Endothelial cell of hepatic sinusoid (primary cell): ENCODE measurements around the gene ADI1.

Experiments
- in situ Hi-C: cut with HindIII; loops from 2 replicates; pipeline ENCODE4 v1.10.0; 2017; ENCODE audit warnings: low sequenced_read_pairs

The ADI1 gene

DNA sequence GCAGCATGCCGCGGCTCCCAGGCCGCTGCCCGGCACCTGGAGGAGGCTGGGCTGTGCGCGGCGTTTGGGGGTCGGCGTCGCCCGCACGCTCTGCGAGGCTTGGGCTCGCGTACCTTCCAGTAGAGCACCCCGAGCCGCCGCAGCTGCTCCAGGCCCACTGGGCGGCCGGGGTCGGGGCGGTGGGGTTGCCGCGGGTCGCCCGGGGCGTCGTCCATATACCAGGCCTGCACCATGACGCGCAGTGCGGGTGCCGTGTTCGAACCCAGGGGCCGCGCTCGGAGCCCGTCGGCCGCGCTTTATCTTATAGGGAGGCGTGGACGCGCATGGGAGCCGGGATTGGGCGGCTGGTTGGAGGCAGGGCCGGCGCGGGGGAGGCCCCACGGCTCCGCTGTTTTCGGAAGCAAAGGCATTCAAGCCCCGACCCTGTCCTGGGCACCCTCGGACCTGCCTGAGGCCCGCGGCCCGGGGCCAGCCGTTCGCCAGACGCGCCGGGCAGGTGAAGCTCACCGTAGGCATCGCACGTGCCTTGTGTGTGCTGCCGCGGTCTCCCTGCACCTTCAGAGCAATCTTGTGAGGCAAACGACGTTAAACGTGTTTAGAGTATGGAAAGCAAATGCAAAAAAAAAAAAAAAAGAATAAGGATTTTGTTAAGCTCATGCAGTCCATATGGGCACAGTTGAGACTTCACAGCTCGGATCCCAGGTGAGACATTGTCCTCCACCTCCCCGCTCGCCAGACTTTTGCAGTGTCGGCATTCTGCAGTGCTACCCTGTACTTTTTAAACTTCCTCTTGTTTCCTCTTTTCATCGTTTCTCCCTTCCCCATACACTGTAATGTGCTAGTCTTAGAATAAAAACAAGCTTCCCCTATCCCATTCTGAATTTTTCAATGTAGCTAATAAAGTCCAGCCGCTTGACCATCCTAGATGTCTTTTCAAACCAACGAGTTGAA, at the start of gene ADI1:
TSS of gene ADI1 (minus strand) at position 277 of the 951 bp plus-strand sequence. CDS start at position 233, 44 bp downstream.
- in situ Hi-C loops, result no loop called here

DNA sequence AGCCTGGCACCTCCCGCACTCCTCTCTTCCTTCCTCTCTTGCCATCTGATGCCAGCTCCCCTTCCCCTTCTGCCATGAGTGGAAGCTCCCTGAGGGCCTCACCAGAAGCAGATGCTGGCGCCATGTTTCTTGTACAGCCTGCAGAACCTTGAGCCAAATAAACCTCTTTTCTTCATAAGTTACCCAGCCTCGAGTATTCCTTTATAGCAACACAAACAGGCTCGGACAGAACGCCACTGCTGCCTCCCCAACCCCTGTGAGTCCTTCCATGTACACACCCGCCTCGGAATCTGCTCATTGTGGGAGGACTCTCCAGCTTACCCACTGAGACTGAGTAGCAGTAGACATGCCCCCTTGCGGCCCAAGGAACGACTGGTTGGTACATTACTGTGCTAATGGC, 47.5 kb upstream of the ADI1 start:
- in situ Hi-C loops, result no loop called here

DNA sequence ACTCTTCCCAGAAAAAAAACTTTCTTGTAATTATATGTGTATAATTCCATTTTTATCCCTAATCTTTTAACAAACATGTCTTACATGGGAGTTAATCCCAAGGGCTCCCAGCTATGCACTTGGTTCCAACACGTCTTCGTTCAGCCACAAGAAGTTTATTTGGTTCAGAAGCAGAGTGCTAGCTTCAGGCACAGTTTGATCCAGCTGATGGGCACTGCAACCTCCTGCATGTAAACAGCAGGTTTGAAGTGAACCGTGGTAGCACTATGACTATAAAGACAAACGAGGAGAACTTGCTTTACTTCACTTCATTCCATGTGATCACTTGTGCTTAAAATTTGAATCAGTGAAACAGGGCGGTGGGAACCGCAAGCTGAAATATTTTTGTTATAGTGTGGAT, 45.8 kb upstream of the ADI1 start:
- in situ Hi-C loops, result no loop called here

DNA sequence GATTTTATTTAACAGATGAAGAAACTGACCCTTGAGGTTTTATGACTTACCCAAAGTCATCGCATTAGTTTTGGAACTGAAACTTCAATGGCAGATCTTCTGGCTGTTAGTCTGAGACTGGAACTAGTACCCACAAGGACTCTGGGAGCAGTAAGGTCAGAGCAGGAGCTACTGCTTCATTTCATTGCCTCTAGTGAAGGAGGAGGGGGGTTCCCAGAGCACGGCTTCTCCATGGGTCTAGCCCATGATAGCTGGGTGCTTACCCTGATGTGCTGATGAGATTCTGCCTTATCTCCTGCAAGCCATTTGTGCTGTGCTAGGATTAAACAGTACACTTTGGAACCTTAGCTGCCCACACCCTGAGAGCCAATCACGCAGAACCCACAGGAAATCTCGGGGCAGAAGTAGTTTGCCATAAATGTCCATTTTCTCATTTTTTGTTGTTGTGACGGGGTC, 44.2 kb upstream of the ADI1 start:
- in situ Hi-C loops, result no loop called here

- in situ Hi-C loops, result no loop called here
These were observed 39.1 kb upstream of the ADI1 start, which contains the start of gene RNASEH1 for GRCh38 chr2:3558205-3559014. TSS of gene RNASEH1 (minus strand) at chr2:3558333. CDS start at chr2:3558260, 73 bp downstream.

DNA sequence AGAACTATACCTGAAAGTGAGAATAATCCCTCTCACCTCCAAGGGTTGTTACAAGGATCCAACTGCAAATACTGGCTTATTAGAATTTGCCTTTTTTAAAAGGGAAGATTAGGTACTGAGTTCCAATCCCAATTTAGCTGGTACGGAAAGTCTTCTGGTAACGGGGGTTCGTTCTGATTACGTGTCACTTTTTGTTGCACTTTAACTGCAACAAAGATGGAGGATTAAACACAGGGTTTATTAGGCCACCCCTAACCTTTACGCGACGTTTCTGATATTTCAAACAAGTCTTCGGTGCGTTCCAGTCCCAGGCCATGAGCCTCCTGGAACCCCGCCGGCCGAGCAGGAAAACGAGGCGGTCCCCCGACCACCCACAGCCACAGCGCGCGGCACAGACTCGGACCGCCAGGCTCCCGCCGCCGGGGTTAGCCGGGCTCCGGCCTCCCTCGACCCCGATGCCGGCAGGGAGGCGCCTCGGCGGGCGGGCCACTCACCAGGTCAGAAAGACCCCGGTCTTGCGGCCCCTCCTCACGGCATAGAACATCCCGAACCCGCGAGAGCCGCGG, 38.4 kb upstream of the ADI1 start:
- in situ Hi-C loops, result no loop called here

DNA sequence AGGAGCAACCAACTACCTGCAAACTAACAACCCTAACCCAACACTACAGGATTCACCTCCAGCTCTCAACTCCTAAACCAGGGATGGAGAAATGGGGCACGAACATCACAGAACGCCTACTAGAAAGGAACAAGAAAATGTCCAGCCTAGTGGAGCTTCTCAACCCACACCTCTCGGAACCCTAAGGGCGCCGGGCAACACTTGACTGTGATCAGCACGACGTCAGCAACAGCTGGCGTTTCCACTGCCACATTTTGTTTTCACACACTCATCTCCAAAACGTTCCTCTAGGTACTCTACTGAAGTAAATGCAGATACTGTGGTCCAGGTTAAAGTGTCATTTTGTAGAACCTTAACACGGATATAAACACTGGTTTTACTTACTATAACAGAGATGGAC, 34.6 kb upstream of the ADI1 start:
- in situ Hi-C loops, result no loop called here

DNA sequence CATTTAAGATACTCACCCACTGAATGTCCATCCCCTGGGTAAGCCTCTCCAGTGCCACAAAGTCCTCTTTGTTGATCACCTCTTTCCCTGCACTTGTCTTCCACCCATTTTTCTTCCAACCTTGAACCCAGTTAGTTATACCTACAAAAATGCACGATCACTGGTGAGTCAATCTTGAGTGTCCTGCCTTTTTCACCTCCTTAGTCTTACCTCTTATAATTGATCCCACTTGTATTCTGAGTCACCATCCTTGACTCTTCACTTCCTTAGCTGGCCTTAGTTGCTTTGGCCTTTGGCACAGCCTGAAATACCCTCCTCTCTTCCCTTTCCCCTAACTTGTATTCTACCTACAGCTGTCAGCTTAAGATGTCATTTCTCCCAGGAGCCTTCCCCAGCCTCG, 28.6 kb upstream of the ADI1 start:
- in situ Hi-C loops, result no loop called here

DNA sequence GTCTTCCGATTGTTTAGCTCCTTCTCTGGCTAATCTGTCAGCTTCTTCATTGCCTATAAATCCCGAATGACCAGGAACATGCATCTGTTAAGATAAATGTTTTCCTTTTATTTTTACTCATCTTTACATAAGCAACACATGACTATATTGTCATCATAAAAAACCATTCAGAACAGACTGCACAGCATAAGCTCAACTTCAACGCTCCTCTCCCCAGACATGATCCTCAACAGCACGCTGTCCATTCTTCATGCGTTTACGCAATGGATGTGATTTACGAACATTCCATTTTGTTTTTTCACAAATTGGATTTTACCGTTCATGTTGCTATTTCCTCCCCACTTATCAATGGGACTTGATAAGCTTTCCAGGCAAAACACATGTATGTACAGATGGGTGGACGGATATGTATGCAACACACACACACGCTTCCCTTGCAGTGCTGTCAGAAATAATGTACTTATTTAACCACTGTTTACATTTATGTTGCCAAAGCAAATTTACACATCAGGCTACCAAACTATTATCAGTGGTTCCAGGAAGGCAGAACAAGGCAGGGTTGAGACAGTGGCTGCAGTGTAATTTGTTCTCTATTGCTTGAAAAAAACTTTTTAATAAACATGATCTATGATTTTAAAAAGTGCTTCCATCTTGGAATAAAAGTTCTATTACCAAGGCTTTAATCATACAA, 26.6 kb upstream of the ADI1 start:
- in situ Hi-C loops, result no loop called here

DNA sequence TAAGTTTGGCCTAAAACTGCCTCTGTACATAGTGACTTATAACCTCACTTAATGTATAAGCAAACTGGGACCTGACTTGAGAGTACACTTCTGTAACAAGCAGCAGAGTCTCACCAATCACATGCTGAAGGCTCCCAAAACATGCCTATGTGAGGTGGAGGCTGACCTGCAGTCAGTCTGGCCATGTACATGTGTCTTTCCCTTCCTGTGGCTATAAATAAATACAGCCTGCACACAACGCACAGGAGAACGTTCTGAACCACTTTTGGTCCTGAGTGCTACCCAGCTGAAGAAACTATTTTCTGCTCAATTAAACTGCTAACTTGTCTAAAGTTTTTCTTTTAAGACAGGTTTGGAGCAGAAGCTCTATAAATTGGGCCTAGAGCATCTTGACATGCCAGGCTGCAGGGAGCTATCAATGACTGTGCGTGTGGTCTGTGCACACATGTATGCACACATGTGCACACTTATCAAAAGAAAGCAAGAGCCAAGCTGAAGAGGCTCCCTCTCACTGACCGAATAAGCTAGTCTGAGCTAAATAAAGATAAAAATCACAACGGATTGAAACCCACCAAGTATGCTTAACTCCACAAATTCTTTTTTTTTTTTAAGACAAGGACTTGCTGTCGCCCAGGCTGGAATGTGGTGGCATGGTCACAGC, 23.8 kb upstream of the ADI1 start:
- in situ Hi-C loops, result no loop called here

- in situ Hi-C loops, result no loop called here
These were observed 22.8 kb upstream of the ADI1 start for GRCh38 chr2:3542107-3542506.

DNA sequence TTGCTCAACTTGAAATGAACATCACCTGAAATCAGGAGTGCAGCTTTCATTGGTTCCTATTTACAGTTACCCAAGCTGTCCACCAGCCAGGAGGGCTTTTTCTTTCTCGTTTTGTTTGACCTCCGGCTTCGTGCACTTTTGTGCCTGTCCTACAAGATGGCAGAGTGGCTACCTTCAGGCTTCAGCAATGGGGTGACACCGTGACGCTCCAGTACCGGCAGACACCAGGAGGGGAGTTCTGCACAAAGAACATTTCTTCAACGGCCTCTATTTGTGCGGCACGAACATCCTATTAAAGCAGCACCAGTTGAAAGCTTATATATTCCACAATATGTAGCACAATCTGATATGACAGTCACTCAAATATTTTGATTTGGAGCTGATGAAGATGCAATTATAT, 20.5 kb upstream of the ADI1 start:
- in situ Hi-C loops, result loop anchor here (5.0 kb wide), 1 partner anchor 68 kb away; no protein-coding TSS in a partner anchor

DNA sequence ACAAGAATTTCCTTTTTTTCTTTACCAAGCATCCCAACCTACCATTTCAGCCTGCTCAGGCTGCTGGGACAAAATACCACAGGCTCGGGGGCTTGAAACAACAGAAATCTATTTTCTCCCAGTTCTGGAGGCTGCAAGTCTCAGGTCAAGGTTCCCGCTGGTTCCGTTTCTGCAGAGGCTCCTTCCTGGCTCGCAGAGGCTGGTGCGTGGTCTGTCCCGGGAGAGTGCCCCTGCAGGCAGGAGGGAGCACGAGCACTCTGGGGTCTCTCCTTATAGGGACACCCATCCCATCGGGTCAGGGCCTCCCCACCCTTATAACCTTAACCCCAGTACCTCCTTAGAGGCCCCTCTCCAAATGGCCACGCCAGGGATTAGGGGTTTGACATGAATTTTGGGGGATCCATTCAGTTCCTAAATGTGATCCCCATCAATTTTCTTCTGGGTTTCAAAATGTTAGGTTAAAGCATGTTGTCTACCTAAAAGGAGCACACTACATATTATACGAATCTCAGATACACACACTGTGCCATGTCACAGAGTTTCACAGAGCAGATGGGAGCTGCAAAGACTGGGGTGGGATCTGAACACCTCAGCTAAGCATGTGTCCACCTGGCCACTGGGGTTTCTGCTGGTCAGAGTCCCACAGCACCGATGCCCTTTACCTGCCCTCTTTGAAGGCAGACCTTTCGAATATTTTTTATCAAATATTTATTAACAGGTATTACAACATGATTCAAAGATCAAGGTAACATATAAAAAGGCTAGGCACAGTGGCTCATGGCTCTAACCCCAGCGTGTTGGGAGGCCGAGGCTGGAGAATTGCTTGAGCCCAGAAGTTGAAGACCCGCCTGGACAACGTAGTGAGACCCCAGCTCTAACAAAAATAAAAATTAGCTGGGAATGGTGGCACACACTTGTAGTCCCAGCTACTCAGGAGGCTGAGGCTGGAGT, 17.6 kb upstream of the ADI1 start:
- in situ Hi-C loops, result loop anchor here (5.0 kb wide), 1 partner anchor 65 kb away; no protein-coding TSS in a partner anchor

- in situ Hi-C loops, result loop anchor here (5.0 kb wide), 1 partner anchor 64 kb away; no protein-coding TSS in a partner anchor
These were observed 16.7 kb upstream of the ADI1 start for GRCh38 chr2:3535794-3536681.

- in situ Hi-C loops, result loop anchor here (5.0 kb wide), 1 partner anchor 63 kb away; no protein-coding TSS in a partner anchor
These were observed 16.1 kb upstream of the ADI1 start for GRCh38 chr2:3535467-3535793.

DNA sequence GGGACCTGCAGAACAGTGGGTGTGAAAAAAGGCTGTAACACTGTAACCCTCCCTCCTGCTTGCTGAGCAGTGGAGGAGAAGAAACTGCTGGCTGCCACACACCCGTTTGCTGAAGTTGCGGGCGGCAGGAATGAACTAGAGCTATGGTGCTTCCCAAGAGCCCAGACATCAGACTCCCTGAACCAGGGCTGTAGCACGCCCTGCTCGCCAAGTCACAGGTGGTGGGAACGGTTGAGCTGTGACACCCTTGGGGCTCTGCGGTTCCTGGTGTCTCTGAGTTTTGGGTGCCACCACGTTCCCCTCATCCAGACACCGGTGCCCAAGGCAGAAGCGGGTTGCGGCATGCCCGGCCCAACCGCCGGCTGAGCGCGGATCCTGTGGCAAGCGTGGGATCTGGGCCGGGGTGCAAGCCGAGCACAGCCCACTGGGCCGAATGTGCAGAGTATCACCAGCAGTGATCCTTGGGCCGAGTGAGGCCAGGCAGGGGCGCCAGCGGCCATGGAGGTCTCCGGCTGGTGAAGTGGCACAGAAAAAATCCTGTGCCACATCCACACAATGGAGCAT, 15.0 kb upstream of the ADI1 start:
- in situ Hi-C loops, result no loop called here

DNA sequence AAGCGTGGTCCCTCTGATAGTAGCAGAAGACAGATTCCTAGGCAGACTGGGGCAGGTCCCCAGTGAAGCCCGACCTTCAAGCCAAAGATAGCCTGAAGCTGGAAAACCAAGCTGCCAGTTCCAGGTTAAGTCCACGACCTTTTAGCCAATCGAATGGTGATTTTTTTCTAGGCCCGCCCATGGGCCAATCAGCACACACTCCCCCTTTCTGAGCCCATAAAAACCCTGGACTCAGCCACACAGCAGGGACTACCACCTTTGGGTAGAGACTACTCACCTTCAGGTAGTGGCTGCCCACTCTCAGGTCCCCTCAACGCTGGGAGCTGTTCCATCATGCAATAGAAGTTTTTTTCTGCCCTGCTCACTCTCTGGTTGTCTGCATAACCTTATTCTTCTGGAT, 14.5 kb upstream of the ADI1 start:
- in situ Hi-C loops, result no loop called here

- in situ Hi-C loops, result no loop called here
These were observed 13.6 kb upstream of the ADI1 start for GRCh38 chr2:3532941-3533340.
